Parathyroid adenoma (tissue), 2 donors: ENCODE results near the gene HAO2.

Experiments used
- H2AFZ ChIP-seq: fragments of 300-600 bp; sonication (generic); one replicate; pipeline ENCODE4 v1.7.0; 2017; ENCODE audit warnings: antibody characterized with exemption, mild to moderate bottlenecking
- H3K27ac ChIP-seq: fragments of 300-600 bp; sonication (generic); one replicate; pipeline ENCODE4 v1.7.0; 2017
- H3K27me3 ChIP-seq: fragments of 300-600 bp; sonication (generic); one replicate; pipeline ENCODE4 v1.7.0; 2017; ENCODE audit warnings: low read length; ENCODE audit not compliant: control insufficient read depth, insufficient read depth
- H3K36me3 ChIP-seq: fragments of 300-600 bp; sonication (generic); one replicate; pipeline ENCODE4 v1.7.0; 2017; ENCODE audit warnings: low read length; ENCODE audit not compliant: control insufficient read depth, insufficient read depth
- H3K4me1 ChIP-seq: fragments of 300-600 bp; sonication (generic); one replicate; pipeline ENCODE4 v1.7.0; 2017; ENCODE audit warnings: control low read depth
- H3K4me2 ChIP-seq: fragments of 300-600 bp; sonication (generic); one replicate; pipeline ENCODE4 v1.7.0; 2017; ENCODE audit warnings: low read length
- H3K4me3 ChIP-seq: fragments of 300-600 bp; sonication (generic); one replicate; pipeline ENCODE4 v1.7.0; 2017; ENCODE audit warnings: low read depth, low read length
- H3K79me2 ChIP-seq: fragments of 300-600 bp; sonication (generic); one replicate; pipeline ENCODE4 v1.7.0; 2017; ENCODE audit warnings: control low read depth
- H3K9ac ChIP-seq: fragments of 300-600 bp; sonication (generic); one replicate; pipeline ENCODE4 v1.7.0; 2017; ENCODE audit warnings: mild to moderate bottlenecking
- H3K9me3 ChIP-seq: fragments of 300-600 bp; sonication (generic); one replicate; pipeline ENCODE4 v1.7.0; 2017; ENCODE audit warnings: low read length; ENCODE audit not compliant: control insufficient read depth
- CTCF ChIP-seq: fragments of 300-600 bp; sonication (generic); IDR thresholded peaks from one replicate; pipeline ENCODE4 v1.7.0; 2017; ENCODE audit warnings: antibody characterized with exemption, mild to moderate bottlenecking
- donor health status: primary hyperparathyroidism.

The HAO2 gene

DNA sequence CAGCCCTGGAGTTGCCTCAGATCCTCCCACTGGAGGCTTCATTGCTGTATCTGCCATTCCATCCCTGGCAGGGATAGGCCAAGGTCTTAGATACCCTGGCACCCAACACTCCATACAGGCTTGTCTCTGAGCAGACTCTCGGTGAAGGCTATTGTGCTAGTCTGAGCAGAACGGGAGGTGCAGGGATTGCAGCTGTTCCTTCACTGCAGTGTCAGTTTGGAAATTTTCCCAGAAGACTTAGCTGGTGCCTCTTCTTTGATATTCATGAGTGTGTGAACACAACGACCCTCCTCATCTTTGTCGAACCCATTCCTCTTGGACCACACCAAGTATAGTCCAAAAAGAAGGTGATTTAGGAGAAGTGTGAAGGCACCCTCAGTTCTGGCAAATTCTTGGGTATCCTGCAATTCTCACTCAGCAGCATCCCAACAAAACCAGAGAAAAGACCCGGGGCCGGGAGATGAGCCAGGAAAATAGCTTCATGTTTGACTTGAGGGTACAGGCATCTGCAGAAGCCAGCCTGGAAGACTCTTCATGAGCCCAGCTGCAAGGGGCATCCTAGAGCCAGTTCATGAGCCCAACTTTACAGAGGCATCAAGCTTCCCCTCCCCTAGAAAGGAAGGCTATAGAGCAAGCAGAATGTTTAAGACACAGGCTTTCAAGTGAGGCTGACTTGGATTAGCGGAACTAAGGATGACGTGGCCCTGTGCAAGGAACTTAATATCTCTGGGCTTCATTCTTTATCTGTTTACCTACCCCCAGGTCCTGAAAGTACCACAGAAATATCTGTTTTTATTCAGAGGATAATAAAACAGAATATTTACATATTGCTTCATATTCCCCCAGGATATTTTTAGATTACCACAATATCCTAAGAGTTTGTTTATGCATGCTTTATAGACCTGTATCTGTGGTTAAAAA lies 38.8 kb upstream of the HAO2 start:
- no peak overlapping the region for H3K4me2 ChIP-seq
- no peak overlapping the region for H2AFZ ChIP-seq
- H3K36me3 ChIP-seq, result no peaks in the 10 kb centered on the region
- H3K9ac ChIP-seq, result no peak overlapping the region
- H3K27ac ChIP-seq, result no peak overlapping the region
- H3K4me3 ChIP-seq, result no peak overlapping the region
- TF ChIP-seq CTCF, result no peak
- H3K27me3 ChIP-seq, result no peaks in the 10 kb centered on the region
- no peaks in the 10 kb centered on the region for H3K9me3 ChIP-seq
- H3K4me1 ChIP-seq, result peaks cover 3% of the 10 kb centered on the region
- H3K79me2 ChIP-seq, result no peaks in the 10 kb centered on the region

- H3K27ac ChIP-seq, result no peak overlapping the region
- H3K27me3 ChIP-seq, result no peaks in the 10 kb centered on the region
- H2AFZ ChIP-seq, result no peak overlapping the region
- H3K79me2 ChIP-seq, result no peaks in the 10 kb centered on the region
- H3K4me1 ChIP-seq, result peaks cover 3% of the 10 kb centered on the region
- H3K9ac ChIP-seq, result no peak overlapping the region
- no peak overlapping the region for H3K4me2 ChIP-seq
- H3K4me3 ChIP-seq, result no peak overlapping the region
- H3K9me3 ChIP-seq, result no peaks in the 10 kb centered on the region
- TF ChIP-seq CTCF, result no peak
- H3K36me3 ChIP-seq, result no peaks in the 10 kb centered on the region
These were observed 38.0 kb upstream of the HAO2 start for GRCh38 chr1:119330466-119331189.

- Histone ChIP-seq H3K36me3 (no peaks in the 10 kb centered on the region), H3K27ac (no peak overlapping the region), H3K27me3 (no peaks in the 10 kb centered on the region), H2AFZ (no peak overlapping the region), H3K4me1 (peaks cover 3% of the 10 kb centered on the region), H3K4me3 (no peak overlapping the region), H3K9ac (no peak overlapping the region), H3K4me2 (no peak overlapping the region), H3K9me3 (no peaks in the 10 kb centered on the region), H3K79me2 (no peaks in the 10 kb centered on the region)
- TF ChIP-seq CTCF, result no peak
These were observed 37.4 kb upstream of the HAO2 start for GRCh38 chr1:119331190-119331515.

DNA sequence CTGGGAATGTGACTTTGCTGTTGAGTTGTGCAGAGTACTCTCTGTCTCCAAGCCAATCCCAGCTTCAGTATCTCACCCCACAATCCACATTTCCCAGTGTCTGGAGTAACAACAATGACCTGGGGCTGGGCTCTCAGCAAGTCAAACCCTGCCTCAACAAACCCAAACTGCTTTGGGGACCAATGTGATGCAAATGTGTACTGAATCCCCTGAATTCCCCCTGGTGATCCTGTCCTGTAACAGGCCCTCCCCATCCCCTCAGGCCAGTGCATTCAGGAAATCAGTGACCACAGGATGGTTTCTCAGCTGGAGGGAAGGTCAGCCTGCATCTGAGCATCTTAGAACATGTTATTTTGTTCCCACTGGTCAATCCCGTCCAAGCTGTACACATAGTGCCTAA lies 36.7 kb upstream of the HAO2 start:
- Histone ChIP-seq H3K4me3 (no peak overlapping the region), H3K4me2 (no peak overlapping the region), H2AFZ (no peak overlapping the region), H3K27ac (no peak overlapping the region), H3K79me2 (no peaks in the 10 kb centered on the region), H3K36me3 (no peaks in the 10 kb centered on the region), H3K4me1 (peaks cover 3% of the 10 kb centered on the region), H3K9ac (no peak overlapping the region), H3K27me3 (no peaks in the 10 kb centered on the region), H3K9me3 (no peaks in the 10 kb centered on the region)
- no peak for TF ChIP-seq CTCF
